HG03342 (cell line): Measurements from ENCODE around the gene ZBTB40.

Experiments
- ATAC-seq: cut with Tn5 transposase; IDR thresholded peaks from one replicate; pipeline ENCODE4 v1.9.1; 2021; ENCODE audit warnings: mild to moderate bottlenecking, moderate library complexity; ENCODE audit not compliant: unreplicated experiment

Gene ZBTB40

DNA sequence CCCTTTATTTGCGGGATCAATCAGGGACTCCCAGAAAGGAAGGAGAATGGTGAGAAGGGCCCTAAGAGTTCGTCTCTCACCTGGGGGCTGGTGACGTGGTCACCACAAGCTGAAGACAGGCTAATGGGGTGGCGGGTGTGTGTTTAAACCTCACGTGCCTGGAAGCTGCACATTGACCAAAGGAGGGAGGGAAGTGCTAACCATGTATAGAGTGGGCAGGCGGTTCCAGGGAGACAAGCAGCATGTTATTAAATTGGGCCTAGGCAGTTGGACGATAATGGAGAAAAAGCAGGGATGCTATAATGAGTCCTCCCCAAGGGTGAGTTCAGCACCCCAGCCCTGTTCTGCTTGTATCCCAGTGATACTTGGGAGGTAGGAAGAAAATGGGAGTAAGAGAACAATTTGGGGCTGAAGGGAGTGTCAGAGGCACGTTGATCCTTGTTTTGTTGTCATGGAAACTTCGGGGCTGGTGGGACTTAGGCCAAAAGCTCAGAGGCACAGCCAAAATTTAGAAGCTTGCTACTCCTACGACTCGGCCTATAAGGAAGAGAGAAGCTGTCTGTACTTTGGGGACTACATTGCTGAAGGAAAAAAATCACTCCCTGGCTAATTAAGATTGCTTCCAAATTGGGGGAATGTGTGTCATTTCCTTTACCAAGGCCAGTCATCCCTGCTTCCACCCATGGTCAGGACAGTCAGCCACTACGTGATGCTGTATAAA is 78.4 kb downstream of the ZBTB40 start:
- ATAC-seq: no peak

DNA sequence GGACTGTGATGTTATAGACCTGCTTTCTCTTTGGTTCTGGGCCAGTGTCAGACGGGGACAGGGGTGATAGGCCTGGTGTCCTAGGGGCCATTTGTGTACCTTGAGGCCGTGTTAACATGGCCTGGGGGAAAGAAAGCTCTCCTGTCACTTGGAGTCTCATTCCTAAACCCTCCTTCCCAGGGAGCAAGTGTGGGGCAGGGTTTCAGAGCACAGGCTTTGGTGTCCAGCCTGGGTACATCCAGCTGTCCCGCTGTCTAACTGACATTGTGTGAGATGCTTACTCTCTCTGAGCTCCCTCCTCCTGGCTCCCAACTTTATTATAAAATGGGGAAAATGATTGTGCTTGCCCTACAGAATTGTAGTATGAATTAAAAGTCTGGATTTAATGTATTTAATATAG is 79.1 kb downstream of the ZBTB40 start:
- ATAC-seq: no peak

DNA sequence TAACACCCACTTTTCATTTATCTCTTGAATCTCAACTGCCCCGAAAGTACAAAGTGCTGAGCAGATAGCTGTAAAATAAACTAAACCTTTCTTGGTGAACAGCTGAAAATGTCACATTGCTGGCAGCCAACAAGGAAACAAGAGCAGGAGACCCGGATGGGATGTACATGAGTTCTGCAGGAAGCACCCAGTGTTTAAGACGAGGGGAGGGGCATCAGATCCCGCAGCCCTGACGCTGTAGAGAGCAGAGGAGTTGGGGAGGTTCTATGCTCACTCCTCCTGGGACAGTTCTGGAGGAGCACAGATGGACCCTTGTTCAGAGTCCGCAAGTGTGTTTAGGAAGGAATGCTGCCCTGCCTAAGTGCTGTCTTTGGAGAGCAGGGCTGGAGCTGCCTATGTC is 79.6 kb downstream of the ZBTB40 start:
- no peak for ATAC-seq

DNA sequence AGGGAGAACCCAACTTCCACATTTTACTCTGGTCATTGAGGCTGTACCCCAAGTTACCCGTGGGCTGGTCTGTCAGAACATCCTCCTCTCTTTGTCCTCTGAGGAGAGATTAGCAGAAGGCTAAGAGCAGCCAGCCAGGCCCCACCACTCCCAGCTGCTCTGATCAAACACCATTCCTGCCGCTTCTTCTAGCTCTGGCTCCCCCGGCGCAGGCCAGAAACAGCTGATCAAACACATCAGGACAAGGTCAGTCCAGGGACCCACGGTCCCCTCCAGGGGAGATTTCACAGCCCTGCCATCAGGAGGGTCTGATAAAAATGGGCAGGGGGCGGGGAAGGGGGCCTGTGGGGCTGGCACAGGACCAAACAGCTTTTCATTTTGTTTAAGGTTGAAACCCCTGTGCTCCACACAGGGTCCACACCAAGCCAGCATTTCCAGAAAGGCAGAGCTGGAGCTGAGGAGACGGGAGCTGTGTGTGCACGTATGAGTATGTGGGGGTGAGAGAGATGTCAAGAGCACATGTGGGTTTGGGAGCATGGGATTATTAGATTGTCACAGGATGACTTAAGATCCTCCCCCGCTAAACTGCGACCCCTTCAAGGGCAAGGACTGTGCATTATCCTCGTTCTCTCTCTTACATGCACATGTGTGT is 81.7 kb downstream of the ZBTB40 start:
- no peak for ATAC-seq

DNA sequence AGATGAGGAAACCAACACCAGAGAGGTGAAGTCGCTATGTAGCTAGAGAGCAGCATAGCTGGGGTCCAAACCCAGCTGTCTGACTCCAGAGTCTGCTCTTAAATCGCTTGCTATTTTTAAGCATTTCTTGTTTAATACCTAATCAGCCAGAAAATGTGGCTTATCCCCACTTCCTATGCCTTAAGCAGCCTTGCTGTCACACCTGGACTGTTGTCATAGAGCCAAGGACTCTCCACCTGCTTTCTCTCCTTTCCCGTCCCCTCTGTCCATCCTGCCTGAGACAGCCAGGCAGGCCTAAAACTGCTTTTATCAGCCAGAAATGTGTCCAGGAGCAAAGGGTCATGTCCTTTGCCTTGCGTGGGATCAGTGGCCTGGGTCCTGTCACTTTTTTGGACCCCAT is 83.3 kb downstream of the ZBTB40 start:
- ATAC-seq: no peak

DNA sequence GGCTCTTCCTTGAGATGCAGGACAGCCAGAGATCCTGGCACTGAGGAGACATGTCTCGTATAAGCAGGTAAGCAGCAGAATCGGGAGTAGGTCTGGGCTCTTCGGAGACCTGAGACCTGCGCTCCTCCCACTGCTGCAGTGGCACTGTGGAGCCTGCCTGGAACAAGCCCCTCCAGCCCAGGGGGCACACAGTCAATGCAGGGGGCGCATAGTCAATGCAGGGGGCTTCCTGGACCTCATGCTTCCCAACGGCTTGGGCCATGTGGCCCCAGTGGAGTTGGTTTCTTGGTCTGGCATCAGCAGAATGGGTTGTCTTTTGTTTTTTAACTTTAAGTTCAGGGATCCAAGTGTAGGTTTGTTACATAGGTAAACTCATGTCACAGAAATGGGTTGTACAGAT is 83.7 kb downstream of the ZBTB40 start:
- no peak for ATAC-seq

DNA sequence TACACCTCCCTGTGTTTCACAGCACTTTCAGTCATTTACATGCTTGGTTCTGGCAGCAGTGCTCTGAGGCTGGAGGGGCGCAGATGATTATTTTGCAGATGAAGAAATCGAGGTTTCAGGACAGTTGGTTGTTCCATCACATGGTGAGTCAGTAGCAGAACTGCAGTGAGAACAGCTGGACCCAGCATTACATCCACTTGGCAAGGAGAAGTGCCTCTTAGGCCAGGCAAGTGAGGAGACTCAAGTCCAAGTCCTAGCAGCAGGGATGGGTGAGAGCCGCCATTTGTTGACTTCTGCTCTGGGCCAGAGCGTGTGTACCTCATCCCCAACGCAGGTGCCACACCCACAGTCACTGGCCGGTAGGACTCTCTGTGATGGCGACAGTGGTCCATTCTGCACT is 84.9 kb downstream of the ZBTB40 start:
- no peak for ATAC-seq

DNA sequence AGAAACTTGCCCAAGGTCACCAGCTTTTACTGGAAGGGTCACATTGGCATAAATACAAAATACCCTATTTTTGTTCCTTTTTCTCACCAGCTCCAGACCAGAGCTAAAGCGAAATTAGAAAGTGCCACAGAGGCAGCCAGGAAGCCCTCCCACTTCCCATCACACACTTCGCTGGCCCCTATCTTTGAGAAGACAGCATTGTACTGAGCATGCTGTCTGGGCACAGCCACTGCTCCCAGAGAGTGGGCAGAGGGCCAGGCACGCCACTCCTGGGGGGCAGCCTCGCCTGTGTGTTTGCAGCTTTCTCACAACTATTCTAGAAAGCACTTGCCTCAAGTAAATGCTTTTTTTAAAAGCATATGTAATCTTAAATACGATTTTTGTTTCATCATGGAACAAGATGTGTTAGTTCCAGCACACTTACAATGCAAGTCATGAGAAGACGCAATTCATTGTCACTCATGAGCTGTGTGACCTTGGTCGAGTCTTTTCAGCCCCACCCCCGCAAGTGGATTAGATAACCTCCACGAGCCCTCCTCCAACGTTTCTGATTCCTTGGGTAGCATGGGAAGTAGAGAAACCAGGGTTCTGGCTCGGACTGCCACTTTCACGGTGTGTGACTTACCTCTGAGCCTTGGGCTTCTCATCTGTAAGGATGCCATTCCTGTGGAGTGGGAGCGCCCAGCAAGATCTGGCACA is 85.9 kb downstream of the ZBTB40 start:
- ATAC-seq: no peak

DNA sequence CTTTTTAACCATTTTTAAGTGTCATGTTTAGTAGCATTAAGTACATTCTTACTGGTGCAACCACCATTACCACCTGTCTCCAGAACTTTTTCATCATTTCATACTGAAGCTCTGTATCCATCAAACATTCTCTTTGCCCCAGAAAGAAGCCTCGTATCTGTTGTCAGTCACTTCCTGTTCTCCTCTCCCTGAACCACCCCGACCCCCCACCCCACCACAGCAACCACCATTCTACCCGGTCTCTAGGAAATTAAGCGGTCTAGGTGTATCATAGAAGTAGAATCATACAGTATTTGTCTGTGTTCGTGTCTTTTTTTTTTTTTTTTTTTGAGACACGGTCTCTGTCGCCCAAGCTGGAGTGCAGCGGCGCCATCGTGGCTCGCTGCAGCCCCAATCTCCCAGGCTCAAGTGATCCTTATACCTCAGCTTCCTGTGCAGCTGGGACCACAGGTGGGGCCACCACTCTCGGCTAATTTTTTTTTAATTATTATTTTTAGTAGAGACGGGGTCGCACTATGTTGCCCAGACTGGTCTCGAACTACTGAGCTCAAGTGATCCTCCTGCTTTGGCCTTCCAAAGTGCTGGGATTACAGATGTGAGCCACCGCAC is 88.0 kb downstream of the ZBTB40 start:
- no peak for ATAC-seq

DNA sequence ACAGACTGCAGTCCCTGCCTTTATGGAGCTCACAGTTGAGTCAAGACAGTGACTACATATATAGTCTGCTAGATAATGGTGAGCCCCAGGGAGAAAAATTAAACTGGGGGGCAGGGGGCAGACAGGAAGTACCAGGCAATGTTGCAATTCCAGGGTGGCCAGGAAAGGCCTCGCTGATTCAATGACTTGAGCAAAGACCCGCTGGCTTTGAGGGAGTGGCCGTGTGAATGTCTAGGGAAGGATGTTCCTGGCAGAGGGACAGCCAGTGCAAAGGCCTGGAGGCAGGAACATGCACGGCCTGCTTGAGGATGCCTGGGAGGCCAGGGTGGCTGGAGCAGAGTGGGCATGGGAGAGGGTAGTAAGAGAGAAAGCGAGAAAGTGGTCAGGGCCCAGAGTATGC is 88.7 kb downstream of the ZBTB40 start:
- ATAC-seq: no peak

DNA sequence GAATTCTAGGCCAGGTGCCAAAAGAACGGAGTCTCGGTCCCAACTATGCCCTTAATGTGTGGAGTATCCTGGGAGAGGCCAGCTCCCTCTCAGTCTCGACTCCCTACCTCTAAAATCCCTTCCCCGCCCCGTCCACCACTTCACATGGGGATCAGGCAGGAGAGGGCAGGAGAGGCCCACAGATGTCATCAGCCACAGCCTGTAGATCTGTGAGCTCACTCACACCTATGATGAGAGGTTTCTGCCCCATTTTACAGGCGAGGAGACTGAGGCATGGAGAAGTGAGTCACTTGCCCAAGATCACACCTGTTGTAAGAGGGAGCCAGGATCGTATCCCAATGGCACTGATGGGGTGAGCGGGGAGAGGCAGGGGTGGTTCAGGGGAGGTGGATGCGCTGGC is 91.2 kb downstream of the ZBTB40 start:
- no peak for ATAC-seq

DNA sequence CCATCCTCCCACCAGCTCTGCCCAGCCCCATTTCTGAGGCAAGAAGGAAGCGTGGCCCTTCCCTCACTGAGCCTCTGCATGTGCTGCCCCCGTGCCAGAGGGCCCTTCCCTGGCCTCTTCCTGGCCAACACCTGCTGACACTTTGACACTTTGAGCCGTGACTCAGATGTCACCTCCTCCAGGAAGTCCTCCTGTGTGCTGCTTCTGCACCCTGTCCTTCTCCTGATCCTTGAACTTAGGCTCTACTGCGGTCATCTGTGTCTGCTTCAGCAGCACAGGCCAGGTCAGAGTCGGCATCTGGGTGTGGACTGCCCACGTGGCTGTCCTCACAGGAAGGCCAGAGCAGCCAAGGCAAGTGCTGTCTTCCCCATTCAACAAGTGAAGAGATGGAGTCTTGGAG is 92.0 kb downstream of the ZBTB40 start:
- ATAC-seq: no peak

DNA sequence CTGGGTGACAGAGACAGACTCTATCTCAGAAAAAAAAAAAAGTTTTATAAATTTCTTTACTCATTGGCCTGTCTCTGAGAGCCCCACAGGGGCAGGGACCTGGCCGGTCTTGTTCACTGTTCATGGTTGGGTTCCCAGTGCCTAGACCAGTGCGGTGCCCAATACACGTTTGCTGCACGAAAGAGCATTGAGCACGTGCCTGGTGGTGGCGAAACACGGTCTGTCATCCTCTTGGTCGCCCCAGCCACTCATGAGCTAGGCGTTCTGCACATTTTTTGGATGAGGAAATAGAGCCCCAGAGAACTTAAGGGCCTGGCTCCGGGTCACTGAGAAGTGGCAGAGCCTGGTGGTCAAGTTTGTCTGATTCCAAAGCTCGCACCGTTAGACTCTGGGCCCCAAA is 93.0 kb downstream of the ZBTB40 start:
- ATAC-seq: no peak

DNA sequence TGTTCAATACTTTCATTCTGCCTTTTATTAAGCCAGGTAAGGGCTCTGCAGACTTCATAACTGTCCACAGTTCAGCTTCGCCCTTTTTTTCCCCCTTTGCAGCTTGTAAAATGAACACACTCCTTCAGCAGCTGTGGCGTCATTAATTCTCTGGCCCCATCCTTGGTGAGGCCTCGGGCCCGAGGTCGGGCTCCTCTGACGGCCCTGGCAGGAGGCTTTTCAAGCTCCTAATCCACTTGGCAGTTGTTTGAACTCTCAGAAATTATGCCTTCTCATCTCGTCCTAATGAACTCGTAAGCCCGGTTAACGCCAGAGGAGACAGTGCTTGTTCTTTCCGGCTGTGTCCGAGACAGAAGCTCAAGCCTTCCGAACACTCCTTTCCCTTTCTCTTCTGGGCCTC is 93.5 kb downstream of the ZBTB40 start:
- no peak for ATAC-seq

DNA sequence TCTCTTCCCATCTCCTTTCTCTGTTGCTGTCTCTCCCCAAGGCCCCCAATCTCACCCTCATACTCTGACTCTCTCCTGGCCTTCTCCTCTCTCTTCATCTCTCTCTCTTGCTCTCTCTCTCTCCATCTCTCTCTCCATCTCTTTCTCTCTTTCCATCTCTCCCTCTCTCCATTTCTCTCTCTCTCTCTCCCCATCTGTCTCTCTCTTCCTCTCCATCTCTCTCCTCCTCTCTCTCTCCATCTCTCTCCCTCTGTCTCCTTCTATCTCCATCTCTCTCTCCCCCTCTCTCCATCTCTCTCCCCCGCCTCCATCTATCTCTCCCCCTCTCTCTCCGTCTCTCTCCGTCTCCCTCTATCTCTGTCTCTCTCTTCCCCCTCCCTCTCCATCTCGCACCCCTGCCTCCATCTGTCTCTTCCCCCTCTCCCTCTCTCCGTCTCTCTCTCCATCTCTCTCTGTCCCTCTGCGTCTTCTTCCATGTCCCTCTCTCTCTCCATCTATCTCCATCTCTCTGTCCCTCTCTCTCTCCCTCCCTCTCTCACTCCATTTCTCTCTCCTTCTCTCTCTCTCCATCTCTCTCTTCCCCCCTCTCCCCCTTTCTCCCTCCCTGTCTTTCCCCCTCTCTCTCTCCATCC is 95.7 kb downstream of the ZBTB40 start:
- no peak for ATAC-seq

DNA sequence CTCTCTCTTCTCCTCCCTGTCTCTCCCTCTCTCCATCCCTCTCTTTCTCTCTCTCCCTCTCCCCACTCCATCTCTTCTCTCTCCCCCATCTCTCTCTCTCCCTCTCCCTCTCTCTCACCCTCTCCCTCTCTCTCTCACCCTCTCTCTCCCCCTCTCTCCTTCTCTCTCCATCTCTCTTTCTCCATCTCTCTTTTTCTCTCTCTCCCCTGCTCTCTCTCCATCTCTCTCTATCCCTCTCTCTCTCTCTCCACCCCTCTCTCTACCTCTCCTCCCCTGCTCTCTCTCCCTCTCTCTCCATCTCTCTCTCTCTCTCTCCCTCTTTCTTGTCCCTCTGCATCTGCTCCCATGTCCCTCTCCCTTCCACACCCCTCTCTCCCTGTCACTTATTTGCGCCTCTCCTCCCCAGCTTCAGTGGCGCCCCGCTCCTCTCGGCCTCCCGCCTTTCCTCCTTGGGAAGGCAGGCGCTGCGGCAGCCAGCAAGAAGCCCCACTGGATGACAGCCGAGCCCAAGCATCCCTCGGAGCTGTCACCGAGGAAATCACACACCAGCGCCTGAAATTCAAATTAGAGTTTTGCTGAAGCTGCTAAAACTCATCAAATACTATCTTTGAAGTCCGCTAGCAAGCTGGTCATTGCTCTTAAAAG is 96.3 kb downstream of the ZBTB40 start:
- ATAC-seq: no peak

DNA sequence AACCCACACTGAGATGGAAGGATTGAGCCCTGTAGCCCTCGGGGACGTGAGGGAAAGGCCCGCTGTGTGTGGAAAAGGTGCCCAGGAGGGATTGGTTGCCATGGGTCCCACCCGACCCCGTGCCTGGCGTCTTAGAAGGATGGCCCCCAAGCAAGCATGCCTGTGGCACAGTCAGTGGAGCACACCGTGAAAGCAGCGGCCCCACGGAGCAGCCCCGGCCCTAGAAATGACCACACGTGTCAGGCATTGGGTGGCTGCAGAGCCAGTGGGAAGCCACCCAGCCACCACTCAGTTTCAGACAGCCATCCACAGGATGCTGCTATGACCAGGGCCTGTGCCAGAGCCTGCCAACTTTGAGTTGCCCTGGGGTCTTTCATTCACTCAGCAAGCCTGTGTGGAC is 98.4 kb downstream of the ZBTB40 start:
- ATAC-seq: no peak

DNA sequence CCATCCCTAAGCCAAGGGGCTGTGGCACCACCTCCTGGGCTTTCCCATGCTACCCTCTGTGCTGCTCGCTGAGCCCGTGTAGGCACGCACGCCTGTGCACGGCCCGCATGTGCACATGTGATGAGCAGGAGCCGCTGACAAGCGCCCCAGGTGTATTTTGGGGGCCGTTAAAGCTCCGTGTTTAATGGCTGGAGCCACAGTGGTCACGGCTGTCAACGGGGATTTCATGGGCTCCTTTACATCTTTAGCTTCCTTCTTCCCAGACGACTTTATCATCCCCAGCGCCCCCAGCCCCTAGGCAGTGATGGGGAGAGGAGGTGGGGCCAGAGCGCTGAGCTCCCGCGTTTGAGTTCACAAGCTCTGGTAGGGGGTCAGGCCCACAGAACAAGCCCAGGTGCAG is 99.9 kb downstream of the ZBTB40 start:
- ATAC-seq: no peak

DNA sequence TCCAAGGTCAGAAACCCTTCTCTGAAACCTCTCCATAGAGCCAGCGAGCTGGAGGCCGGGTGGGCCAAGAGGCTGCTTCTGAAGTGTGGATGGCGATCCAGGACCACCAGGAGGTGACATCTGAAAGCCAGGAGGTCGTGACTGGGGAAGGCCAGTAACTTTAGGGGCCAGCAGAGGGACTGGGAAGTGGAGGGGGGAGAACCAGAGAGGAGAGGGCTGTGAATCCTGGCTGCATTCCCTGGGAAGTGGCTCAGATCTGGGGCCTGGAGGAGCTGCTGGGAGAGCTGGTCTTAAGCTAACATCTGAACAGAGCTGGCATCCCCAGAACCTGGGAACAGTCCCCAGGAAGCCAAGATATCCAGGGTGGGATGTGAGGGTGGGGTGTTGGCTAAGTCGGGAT is 100.4 kb downstream of the ZBTB40 start:
- no peak for ATAC-seq

DNA sequence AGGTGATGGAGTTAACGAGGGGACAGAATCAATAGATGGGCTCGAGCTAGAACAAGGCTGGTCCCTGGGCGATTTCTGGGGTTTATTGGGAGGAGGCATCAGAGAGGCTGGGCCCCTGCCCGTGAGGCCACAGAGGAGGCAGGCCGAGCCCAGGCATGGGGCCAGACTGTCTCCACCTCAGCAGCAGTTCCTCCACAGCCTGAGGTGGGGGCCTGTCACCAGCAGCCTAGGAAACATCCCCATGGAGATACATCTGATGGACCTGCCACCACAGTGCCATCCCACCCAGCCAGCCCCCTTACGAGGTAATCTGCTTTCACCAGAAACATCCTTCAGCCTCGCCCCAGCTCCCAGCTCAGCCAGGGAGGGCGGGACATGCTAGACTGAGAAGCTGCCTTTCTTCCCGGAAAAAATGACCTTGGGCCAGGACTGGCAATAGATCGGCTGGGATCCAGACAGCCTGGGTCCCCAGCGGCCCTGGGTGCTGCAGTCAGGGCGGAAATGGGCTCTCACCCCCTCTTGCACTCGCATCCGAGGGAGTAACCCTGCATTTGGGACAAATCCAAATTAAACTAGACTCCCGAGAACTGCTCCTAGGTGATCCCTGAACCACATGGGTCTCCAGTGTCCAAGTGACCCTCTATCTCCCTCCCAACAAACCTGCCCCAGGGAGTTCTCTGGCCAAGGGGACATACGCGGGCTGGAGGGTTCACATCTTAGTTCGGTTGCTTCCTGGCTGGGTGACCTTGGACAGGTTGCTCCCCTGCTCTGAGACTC is 101.6 kb downstream of the ZBTB40 start:
- no peak for ATAC-seq
